ENCODE data around the gene HES5. TPM values are rescaled to one million over a fixed set of nuclear protein-coding genes. Genes with fewer than 3 reads are reported as not detected.

HES5 gene
- polyA plus RNA-seq, 2 of the 4 experiments (the other 2 are of a cell fraction) = not detected

DNA sequence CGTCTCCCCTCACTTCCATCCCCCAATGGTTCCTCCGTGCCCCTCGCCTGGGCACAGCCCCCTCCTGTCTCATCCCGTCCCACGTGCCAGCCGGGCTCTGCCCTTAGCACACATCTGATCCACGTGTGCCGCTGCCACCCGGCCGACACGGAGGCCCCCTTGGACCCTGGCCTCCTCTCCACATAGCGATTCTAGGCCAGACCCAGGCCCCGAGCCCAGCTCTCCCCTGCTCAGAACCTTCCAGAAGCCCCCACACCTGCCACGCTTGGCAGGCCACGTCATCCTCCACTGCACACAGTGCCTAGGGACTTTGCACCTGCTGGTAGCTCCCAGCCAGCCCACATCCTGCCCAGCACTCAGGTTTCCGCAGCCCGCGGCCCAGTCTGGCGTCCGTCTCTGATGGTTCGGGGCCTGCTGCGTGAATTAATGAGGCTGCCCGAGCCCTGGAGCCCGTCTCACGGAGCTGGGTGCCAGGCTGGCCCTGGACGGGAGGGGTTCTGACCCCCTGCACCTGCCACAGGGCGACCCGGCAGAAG, 33.9 kb downstream of the HES5 start:
- WGBS (ENCODE audit: missing lambda C conversion rate) = 100% methylated on average over 2 of the region's 28 CpGs
- ATAC-seq (no peak), DNase-seq (ENCODE audit: low read depth in 1 of 2, low spot score in 1 of 2) (no peak), FAIRE-seq (no peak)
- POLR2A ChIA-PET = no interaction called here
- H3K9me3 ChIP-seq = no peaks in the 10 kb centered on the region
- H3K27ac ChIP-seq = no peak overlapping the region
- peaks cover 16% of the 10 kb centered on the region for H3K4me1 ChIP-seq
- no peak overlapping the region for H3K4me2 ChIP-seq
- no peak overlapping the region for H3K4me3 ChIP-seq
- CTCF ChIA-PET = interaction anchor here (1.2 to 1.5 kb wide), 2 partner anchors 36 to 78 kb away, joined by 3 to 4 read pairs; no protein-coding TSS in a partner anchor
- no peak for TF ChIP-seq NR3C1 (IDR thresholded peaks at IDR 0.05)
- no peak for TF ChIP-seq HOXA7 (CRISPR knock-in tag; IDR thresholded peaks at IDR 0.05)
- no peak for TF ChIP-seq RNF2 (IDR thresholded peaks at IDR 0.05; ENCODE audit: borderline replicate concordance, low read depth)
- TF ChIP-seq GATA3 (IDR thresholded peaks at IDR 0.05; ENCODE audit: borderline replicate concordance) = no peak
- TF ChIP-seq BHLHE40 (IDR thresholded peaks at IDR 0.05; ENCODE audit: low read depth, low read length) = no peak
- no peak for TF ChIP-seq HOXB5 (CRISPR knock-in tag; IDR thresholded peaks at IDR 0.05)
- no peak for TF ChIP-seq EHMT2 (IDR thresholded peaks at IDR 0.05; ENCODE audit: low read depth)
- no peak for TF ChIP-seq TP53 (CRISPR knock-in tag; IDR thresholded peaks at IDR 0.05)
- TF ChIP-seq ZFP36 (IDR thresholded peaks at IDR 0.05; ENCODE audit: borderline replicate concordance, partially characterized antibody) = no peak
- TF ChIP-seq, protein P1, sequence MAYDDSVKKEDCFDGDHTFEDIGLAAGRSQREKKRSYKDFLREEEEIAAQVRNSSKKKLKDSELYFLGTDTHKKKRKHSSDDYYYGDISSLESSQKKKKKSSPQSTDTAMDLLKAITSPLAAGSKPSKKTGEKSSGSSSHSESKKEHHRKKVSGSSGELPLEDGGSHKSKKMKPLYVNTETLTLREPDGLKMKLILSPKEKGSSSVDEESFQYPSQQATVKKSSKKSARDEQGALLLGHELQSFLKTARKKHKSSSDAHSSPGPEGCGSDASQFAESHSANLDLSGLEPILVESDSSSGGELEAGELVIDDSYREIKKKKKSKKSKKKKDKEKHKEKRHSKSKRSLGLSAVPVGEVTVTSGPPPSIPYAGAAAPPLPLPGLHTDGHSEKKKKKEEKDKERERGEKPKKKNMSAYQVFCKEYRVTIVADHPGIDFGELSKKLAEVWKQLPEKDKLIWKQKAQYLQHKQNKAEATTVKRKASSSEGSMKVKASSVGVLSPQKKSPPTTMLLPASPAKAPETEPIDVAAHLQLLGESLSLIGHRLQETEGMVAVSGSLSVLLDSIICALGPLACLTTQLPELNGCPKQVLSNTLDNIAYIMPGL (CRISPR knock-in tag; IDR thresholded peaks at IDR 0.05; ENCODE audit: borderline replicate concordance) = no peak
- TF ChIP-seq KDM5A (IDR thresholded peaks at IDR 0.05) = no peak
- TF ChIP-seq, protein P2, sequence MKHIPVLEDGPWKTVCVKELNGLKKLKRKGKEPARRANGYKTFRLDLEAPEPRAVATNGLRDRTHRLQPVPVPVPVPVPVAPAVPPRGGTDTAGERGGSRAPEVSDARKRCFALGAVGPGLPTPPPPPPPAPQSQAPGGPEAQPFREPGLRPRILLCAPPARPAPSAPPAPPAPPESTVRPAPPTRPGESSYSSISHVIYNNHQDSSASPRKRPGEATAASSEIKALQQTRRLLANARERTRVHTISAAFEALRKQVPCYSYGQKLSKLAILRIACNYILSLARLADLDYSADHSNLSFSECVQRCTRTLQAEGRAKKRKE (CRISPR knock-in tag; IDR thresholded peaks at IDR 0.05; ENCODE audit: low read depth) = no peak
- no peak for TF ChIP-seq KDM1A (IDR thresholded peaks at IDR 0.05; ENCODE audit: low read depth)

DNA sequence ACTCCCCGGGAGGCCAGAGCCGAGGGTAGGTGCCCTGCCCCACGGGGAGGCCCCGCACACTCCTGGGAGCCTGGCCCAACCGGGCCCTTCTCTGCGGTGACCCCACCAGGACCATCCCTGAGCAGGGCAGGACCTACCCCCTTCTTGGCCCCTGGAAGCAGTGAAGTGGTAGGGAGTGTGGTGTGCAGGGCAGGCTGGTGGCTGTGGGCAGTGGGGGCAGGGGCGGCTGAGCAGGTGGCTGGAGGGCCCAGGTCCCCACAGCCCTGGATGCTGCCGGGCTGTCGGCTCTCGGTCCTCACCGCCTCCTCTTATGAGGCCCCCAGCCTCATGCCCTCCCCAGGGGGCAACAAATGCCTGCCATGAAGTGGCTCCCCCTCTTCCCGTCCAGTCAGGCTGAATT, 34.5 kb downstream of the HES5 start:
- 77% methylated on average over 5 of the region's 12 CpGs for WGBS (ENCODE audit: missing lambda C conversion rate)
- H3K4me2 ChIP-seq = no peak overlapping the region
- FAIRE-seq (no peak), ATAC-seq (no peak), DNase-seq (ENCODE audit: low read depth in 1 of 2, low spot score in 1 of 2) (no peak)
- peak overlapping the region in 1 of 2 experiments; percentile 79; a peak in 4 of 6 replicates for H3K27ac ChIP-seq
- ChIA-PET CTCF (interaction anchor here (1.2 to 1.4 kb wide), 2 partner anchors 10 to 78 kb away, joined by 3 read pairs; no protein-coding TSS in a partner anchor), POLR2A (no interaction called here)
- H3K4me3 ChIP-seq = no peak overlapping the region
- no peak for TF ChIP-seq POLR2A (IDR thresholded peaks at IDR 0.05; ENCODE audit: low read length)
- TF ChIP-seq, protein P3, sequence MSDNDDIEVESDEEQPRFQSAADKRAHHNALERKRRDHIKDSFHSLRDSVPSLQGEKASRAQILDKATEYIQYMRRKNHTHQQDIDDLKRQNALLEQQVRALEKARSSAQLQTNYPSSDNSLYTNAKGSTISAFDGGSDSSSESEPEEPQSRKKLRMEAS (IDR thresholded peaks at IDR 0.05) = no peak
- TF ChIP-seq BHLHE40 (IDR thresholded peaks at IDR 0.05; ENCODE audit: low read depth, low read length) = no peak
- no peak for TF ChIP-seq FOXS1 (CRISPR knock-in tag; IDR thresholded peaks at IDR 0.05)
- TF ChIP-seq ESRRA (IDR thresholded peaks at IDR 0.05; ENCODE audit: borderline replicate concordance, low read length) = no peak
- no peak for TF ChIP-seq JUNB (IDR thresholded peaks at IDR 0.05)
- TF ChIP-seq ZSCAN20 (CRISPR knock-in tag; IDR thresholded peaks at IDR 0.05) = no peak
- no peak for TF ChIP-seq NFE2L2 (conservative IDR thresholded peaks at IDR 0.05; ENCODE audit: low read length)
- TF ChIP-seq, protein P4, sequence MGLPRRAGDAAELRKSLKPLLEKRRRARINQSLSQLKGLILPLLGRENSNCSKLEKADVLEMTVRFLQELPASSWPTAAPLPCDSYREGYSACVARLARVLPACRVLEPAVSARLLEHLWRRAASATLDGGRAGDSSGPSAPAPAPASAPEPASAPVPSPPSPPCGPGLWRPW (IDR thresholded peaks at IDR 0.05) = no peak
- TF ChIP-seq CHD4 (IDR thresholded peaks at IDR 0.05; ENCODE audit: borderline replicate concordance) = no peak
- no peak for TF ChIP-seq JUN (IDR thresholded peaks at IDR 0.05)
- TF ChIP-seq, protein P5, sequence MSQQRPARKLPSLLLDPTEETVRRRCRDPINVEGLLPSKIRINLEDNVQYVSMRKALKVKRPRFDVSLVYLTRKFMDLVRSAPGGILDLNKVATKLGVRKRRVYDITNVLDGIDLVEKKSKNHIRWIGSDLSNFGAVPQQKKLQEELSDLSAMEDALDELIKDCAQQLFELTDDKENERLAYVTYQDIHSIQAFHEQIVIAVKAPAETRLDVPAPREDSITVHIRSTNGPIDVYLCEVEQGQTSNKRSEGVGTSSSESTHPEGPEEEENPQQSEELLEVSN (IDR thresholded peaks at IDR 0.05; ENCODE audit: borderline replicate concordance, low read depth) = no peak
- H3K9me3 ChIP-seq = no peaks in the 10 kb centered on the region
- H3K4me1 ChIP-seq = peaks cover 16% of the 10 kb centered on the region
